Measurements from ENCODE around the gene GLIPR2. TPM values are rescaled to one million over a fixed set of nuclear protein-coding genes. Genes with fewer than 3 reads are reported as not detected.

Gene GLIPR2
- total RNA-seq, 1 donor from 2014 or later, result 7.3 TPM

- no peaks in the 10 kb centered on the region for H3K27me3 Mint-ChIP-seq
- no peaks in the 10 kb centered on the region for H3K4me1 Mint-ChIP-seq (ENCODE audit: low read depth)
- peaks cover 7% of the 10 kb centered on the region for H3K9me3 Mint-ChIP-seq (ENCODE audit: low read depth)
- no peak for TF ChIP-seq CTCF (IDR thresholded peaks at IDR 0.05; ENCODE audit: unreplicated experiment)
- no peak for DNase-seq (ENCODE audit: low spot score, unreplicated experiment)
- peaks cover 8% of the 10 kb centered on the region for H3K36me3 Mint-ChIP-seq (ENCODE audit: insufficient read depth)
- H3K27ac Mint-ChIP-seq, result no peak overlapping the region
- H3K4me3 Mint-ChIP-seq (ENCODE audit: low read depth), result no peak overlapping the region
Observed at GRCh38 chr9:36150574-36151315, 14.2 kb downstream of the GLIPR2 start.

- no peak overlapping the region for H3K27ac Mint-ChIP-seq
- H3K4me1 Mint-ChIP-seq (ENCODE audit: low read depth), result no peaks in the 10 kb centered on the region
Observed at GRCh38 chr9:36151316-36152210, 15.0 kb downstream of the GLIPR2 start.

GRCh38 chr9:36152741-36153438 is 16.4 kb downstream of the GLIPR2 start:
- Mint-ChIP-seq H3K4me3 (ENCODE audit: low read depth) (no peak overlapping the region), H3K4me1 (ENCODE audit: low read depth) (no peaks in the 10 kb centered on the region), H3K36me3 (ENCODE audit: insufficient read depth) (no peaks in the 10 kb centered on the region), H3K9me3 (ENCODE audit: low read depth) (no peaks in the 10 kb centered on the region), H3K27me3 (no peaks in the 10 kb centered on the region), H3K27ac (no peak overlapping the region)
- DNase-seq (ENCODE audit: low spot score, unreplicated experiment), result no peak
- TF ChIP-seq CTCF (IDR thresholded peaks at IDR 0.05; ENCODE audit: unreplicated experiment), result no peak

More at GRCh38 chr9:36151316-36152210, 15.0 kb downstream of the GLIPR2 start:
- no peak for DNase-seq (ENCODE audit: low spot score, unreplicated experiment)
- Mint-ChIP-seq H3K36me3 (ENCODE audit: insufficient read depth) (peaks cover 1% of the 10 kb centered on the region), H3K27me3 (no peaks in the 10 kb centered on the region), H3K4me3 (ENCODE audit: low read depth) (no peak overlapping the region), H3K9me3 (ENCODE audit: low read depth) (no peaks in the 10 kb centered on the region)
- no peak for TF ChIP-seq CTCF (IDR thresholded peaks at IDR 0.05; ENCODE audit: unreplicated experiment)

- no peak overlapping the region for H3K4me3 Mint-ChIP-seq (ENCODE audit: low read depth)
- H3K27me3 Mint-ChIP-seq, result no peaks in the 10 kb centered on the region
- H3K27ac Mint-ChIP-seq, result no peak overlapping the region
- H3K4me1 Mint-ChIP-seq (ENCODE audit: low read depth), result no peaks in the 10 kb centered on the region
- no peaks in the 10 kb centered on the region for H3K36me3 Mint-ChIP-seq (ENCODE audit: insufficient read depth)
- DNase-seq (ENCODE audit: low spot score, unreplicated experiment), result no peak
- no peaks in the 10 kb centered on the region for H3K9me3 Mint-ChIP-seq (ENCODE audit: low read depth)
- TF ChIP-seq CTCF (IDR thresholded peaks at IDR 0.05; ENCODE audit: unreplicated experiment), result no peak
Observed at GRCh38 chr9:36153746-36154145, 17.2 kb downstream of the GLIPR2 start.

Measured in progenitor cell of endocrine pancreas (in vitro differentiated cells).